HepG2 (cell line): ENCODE results near the gene CERS6. TPM values are rescaled to one million over a fixed set of nuclear protein-coding genes. Genes with fewer than 3 reads are reported as not detected.
A peak's percentile ranks its signal among the peaks of the same experiment; 100 is the strongest.

Experiments
- ATRX ChIP-seq: sonication (generic); formaldehyde crosslinking; IDR thresholded peaks from 2 replicates; pipeline ENCODE4 v1.4.0; 2020; ENCODE audit warnings: missing genetic modification reagents, borderline replicate concordance
- BRD4 ChIP-seq: sonication (generic); formaldehyde crosslinking; IDR thresholded peaks from 2 replicates; pipeline ENCODE4 v1.4.0; 2020; ENCODE audit warnings: missing genetic modification reagents
- CBX2 ChIP-seq, 2 experiments: fragments of 200-600 bp in 1 of 2; sonication (generic); formaldehyde crosslinking in 1 of 2; IDR thresholded peaks; 2 replicates each; pipeline versions ENCODE4 v1.7.0 to v1.8.1; 2018 to 2022; ENCODE audit warnings: low read depth in 2 of 2, low read length in 1 of 2, mild to moderate bottlenecking in 1 of 2, missing genetic modification reagents in 1 of 2
- CEBPB ChIP-seq: IDR thresholded peaks from 2 replicates; pipeline ENCODE4 v1.6.1; 2011; ENCODE audit warnings: low read depth, low read length, improper control_type of control experiment, borderline replicate concordance
- ETV5 ChIP-seq: IDR thresholded peaks from 2 replicates; pipeline ENCODE4 v1.6.1; 2018; ENCODE audit warnings: missing biosample characterization, missing genetic modification reagents, inconsistent platforms, borderline replicate concordance
- FOXK2 ChIP-seq: fragments of 450-650 bp; IDR thresholded peaks from 2 replicates; pipeline ENCODE4 v1.6.1; 2016
- JDP2 ChIP-seq: sonication (generic); formaldehyde crosslinking; IDR thresholded peaks from 2 replicates; pipeline ENCODE4 v1.8.1; 2022; ENCODE audit warnings: missing genetic modification reagents, borderline replicate concordance
- MATR3 ChIP-seq: sonication (generic); formaldehyde crosslinking; IDR thresholded peaks from 2 replicates; pipeline ENCODE4 v1.4.0; 2020; ENCODE audit warnings: missing genetic modification reagents
- MXD4 ChIP-seq: IDR thresholded peaks from 2 replicates; pipeline ENCODE4 v1.6.1; 2016; ENCODE audit warnings: mild to moderate bottlenecking, missing biosample characterization, missing genetic modification reagents
- NR2F1 ChIP-seq, 2 experiments: fragments of 450-650 bp in 1 of 2; formaldehyde crosslinking in 1 of 2; IDR thresholded peaks; 2 replicates each; pipeline versions ENCODE4 v1.5.0 to v1.6.1; 2016 to 2020; ENCODE audit warnings: mild to moderate bottlenecking in 1 of 2, missing compliant biosample characterization in 1 of 2, missing genetic modification reagents in 1 of 2, moderate library complexity in 1 of 2
- SCMH1 ChIP-seq: sonication (generic); formaldehyde crosslinking; IDR thresholded peaks from 2 replicates; pipeline ENCODE4 v1.9.0; 2021; ENCODE audit warnings: missing genetic modification reagents, mild to moderate bottlenecking, borderline replicate concordance
- SP5 ChIP-seq: IDR thresholded peaks from 2 replicates; pipeline ENCODE4 v1.6.1; 2016; ENCODE audit warnings: low read depth, borderline replicate concordance
- ZBTB1 ChIP-seq: sonication (generic); formaldehyde crosslinking; IDR thresholded peaks from 2 replicates; pipeline ENCODE4 v1.4.0; 2020; ENCODE audit warnings: missing genetic modification reagents, borderline replicate concordance
- ZBTB38 ChIP-seq: sonication (generic); formaldehyde crosslinking; IDR thresholded peaks from 2 replicates; pipeline ENCODE4 v1.5.1; 2020; ENCODE audit warnings: mild to moderate bottlenecking, missing genetic modification reagents
- ZNF484 ChIP-seq: sonication (generic); formaldehyde crosslinking; IDR thresholded peaks from 2 replicates; pipeline ENCODE4 v1.5.1; 2020; ENCODE audit warnings: mild to moderate bottlenecking, low read depth, missing genetic modification reagents, borderline replicate concordance
- ZNF530 ChIP-seq: sonication (generic); formaldehyde crosslinking; IDR thresholded peaks from 2 replicates; pipeline ENCODE4 v1.5.0; 2020; ENCODE audit warnings: low read depth, mild to moderate bottlenecking, missing genetic modification reagents
- ZNF569 ChIP-seq: sonication (generic); formaldehyde crosslinking; IDR thresholded peaks from 2 replicates; pipeline ENCODE4 v1.5.0; 2020; ENCODE audit warnings: mild to moderate bottlenecking, missing genetic modification reagents, moderate library complexity, borderline replicate concordance
- ZNF878 ChIP-seq: sonication (generic); formaldehyde crosslinking; IDR thresholded peaks from 2 replicates; pipeline ENCODE4 v1.8.1; 2023; ENCODE audit warnings: mild to moderate bottlenecking, missing genetic modification reagents, moderate library complexity
- ZNF891 ChIP-seq: sonication (generic); formaldehyde crosslinking; IDR thresholded peaks from 2 replicates; pipeline ENCODE4 v1.5.0; 2020; ENCODE audit warnings: mild to moderate bottlenecking, missing genetic modification reagents
- ZSCAN29 ChIP-seq: sonication (generic); formaldehyde crosslinking; conservative IDR thresholded peaks from 2 replicates; pipeline ENCODE4 v1.4.0; 2020; ENCODE audit warnings: mild to moderate bottlenecking, missing genetic modification reagents
- polyA plus RNA-seq, 8 experiments: library from polyadenylated mRNA; depleted of rRNA in 3 of 8; stranded (reverse) in 7 of 8; unstranded in 1 of 8; fragments of >200 nt; fragmentation: Illumina TruSeq in 4 of 8; extraction: Trizol in 4 of 8; gene quantifications; 2 replicates each; pipeline versions ENCODE4 v1.2.1 to v1.2.3, GENCODE V29; 2011 to 2016; ENCODE audit warnings: low read depth in 4 of 8, missing spikeins in 1 of 8, mixed read lengths in 1 of 8; ENCODE audit not compliant: insufficient read depth in 1 of 8
- total RNA-seq, 5 experiments: library from RNA; depleted of rRNA; stranded (reverse); fragments of >200 nt; fragmentation: Illumina TruSeq; extraction: Trizol; gene quantifications; 2 replicates each; pipeline ENCODE4 v1.2.3, GENCODE V29; 2016; ENCODE audit warnings: low read depth in 1 of 5
- TF ChIP-seq, protein P1 (sequence below): sonication (generic); formaldehyde crosslinking; IDR thresholded peaks from 2 replicates; pipeline ENCODE4 v1.5.0; 2020; ENCODE audit warnings: mild to moderate bottlenecking, missing genetic modification reagents
- TF ChIP-seq, protein P2 (sequence below): sonication (generic); formaldehyde crosslinking; IDR thresholded peaks from 2 replicates; pipeline ENCODE4 v1.8.0; 2022; ENCODE audit warnings: low read depth, missing genetic modification reagents
- TF ChIP-seq, protein P3 (sequence below): sonication (generic); formaldehyde crosslinking; conservative IDR thresholded peaks from 2 replicates; pipeline ENCODE4 v1.4.0; 2020; ENCODE audit warnings: mild to moderate bottlenecking, missing genetic modification reagents, moderate library complexity

The CERS6 gene
- total and polyA plus RNA-seq, 2 of the 13 experiments (the other 11 are each of a cell fraction or from before 2014, with no cell fraction given) = 10.1 to 20.3 TPM

DNA sequence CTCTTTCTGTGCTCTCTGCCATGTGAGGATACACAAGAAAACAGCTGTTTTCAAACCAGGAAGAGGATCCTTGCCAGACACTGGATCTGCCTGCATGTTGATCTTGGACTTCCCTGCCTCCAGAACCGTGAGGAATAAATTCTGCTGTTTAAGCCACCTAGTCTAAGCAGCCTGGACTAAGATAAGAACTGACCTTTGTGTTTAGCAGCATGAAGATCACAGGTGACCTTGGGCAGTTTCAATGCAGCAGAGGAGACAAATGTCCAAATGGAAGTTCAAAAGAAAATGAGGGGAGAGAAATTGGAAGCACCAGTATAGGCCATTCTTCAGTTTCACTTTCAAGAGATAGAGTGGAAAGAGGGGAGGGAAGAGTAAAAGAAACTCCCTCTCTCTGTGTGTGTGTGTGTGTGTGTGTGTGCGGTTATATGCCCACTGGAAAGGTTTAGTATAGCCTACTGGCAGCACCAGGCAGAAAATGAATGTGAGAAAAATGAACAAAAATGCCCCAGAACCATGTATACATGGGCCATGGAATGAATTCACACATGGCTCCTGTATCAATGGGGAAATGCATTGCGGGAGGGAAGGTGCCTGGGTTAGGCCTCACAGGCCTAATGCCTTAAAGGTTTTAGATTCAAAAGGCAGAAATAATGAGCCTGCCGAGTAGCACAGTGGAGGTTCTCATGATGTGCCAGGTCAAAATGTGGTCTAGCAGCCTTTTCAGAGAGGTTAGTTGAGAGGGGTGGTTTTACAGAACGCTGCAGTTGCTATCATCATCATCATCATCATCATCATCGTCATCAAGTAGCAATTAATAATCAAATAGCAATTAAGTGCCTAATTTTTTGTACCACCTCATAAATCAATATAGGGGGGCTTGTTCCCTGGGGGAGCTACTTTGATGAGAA lies 1.1 kb upstream of the CERS6 start (continued):
- TF ChIP-seq SCMH1 (no peak), ZBTB38 (no peak), SP5 (CRISPR knock-in tag) (no peak), ZNF484 (CRISPR knock-in tag) (no peak), ZSCAN29 (no peak), JDP2 (no peak), CBX2 (IDR thresholded peaks at IDR 0.05; ENCODE audit: low read depth, low read length) (no peak), CBX2 (CRISPR knock-in tag; IDR thresholded peaks at IDR 0.05; ENCODE audit: low read depth) (no peak), NR2F1 (CRISPR knock-in tag; IDR thresholded peaks at IDR 0.05) (no peak), ATRX (CRISPR knock-in tag) (no peak), FOXK2 (no peak), ZNF891 (CRISPR knock-in tag) (no peak), MXD4 (CRISPR knock-in tag) (no peak), ZBTB1 (CRISPR knock-in tag) (no peak), ETV5 (CRISPR knock-in tag) (no peak), ZNF878 (CRISPR knock-in tag) (0 out of 2 replicates have a peak, but pooled peaks have one; percentile 26), BRD4 (CRISPR knock-in tag) (no peak), ZNF569 (no peak), CEBPB (no peak), MATR3 (CRISPR knock-in tag) (no peak), ZNF530 (CRISPR knock-in tag) (no peak)
- TF ChIP-seq, protein P1, sequence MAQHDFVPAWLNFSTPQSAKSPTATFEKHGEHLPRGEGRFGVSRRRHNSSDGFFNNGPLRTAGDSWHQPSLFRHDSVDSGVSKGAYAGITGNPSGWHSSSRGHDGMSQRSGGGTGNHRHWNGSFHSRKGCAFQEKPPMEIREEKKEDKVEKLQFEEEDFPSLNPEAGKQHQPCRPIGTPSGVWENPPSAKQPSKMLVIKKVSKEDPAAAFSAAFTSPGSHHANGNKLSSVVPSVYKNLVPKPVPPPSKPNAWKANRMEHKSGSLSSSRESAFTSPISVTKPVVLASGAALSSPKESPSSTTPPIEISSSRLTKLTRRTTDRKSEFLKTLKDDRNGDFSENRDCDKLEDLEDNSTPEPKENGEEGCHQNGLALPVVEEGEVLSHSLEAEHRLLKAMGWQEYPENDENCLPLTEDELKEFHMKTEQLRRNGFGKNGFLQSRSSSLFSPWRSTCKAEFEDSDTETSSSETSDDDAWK = no peak
- TF ChIP-seq, protein P2, sequence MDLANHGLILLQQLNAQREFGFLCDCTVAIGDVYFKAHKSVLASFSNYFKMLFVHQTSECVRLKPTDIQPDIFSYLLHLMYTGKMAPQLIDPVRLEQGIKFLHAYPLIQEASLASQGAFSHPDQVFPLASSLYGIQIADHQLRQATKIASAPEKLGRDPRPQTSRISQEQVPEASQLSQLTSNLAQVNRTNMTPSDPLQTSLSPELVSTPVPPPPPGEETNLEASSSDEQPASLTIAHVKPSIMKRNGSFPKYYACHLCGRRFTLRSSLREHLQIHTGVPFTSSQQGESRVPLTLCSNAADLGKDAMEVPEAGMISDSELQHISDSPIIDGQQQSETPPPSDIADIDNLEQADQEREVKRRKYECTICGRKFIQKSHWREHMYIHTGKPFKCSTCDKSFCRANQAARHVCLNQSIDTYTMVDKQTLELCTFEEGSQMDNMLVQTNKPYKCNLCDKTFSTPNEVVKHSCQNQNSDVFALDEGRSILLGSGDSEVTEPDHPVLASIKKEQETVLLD (CRISPR knock-in tag) = no peak
- TF ChIP-seq, protein P3, sequence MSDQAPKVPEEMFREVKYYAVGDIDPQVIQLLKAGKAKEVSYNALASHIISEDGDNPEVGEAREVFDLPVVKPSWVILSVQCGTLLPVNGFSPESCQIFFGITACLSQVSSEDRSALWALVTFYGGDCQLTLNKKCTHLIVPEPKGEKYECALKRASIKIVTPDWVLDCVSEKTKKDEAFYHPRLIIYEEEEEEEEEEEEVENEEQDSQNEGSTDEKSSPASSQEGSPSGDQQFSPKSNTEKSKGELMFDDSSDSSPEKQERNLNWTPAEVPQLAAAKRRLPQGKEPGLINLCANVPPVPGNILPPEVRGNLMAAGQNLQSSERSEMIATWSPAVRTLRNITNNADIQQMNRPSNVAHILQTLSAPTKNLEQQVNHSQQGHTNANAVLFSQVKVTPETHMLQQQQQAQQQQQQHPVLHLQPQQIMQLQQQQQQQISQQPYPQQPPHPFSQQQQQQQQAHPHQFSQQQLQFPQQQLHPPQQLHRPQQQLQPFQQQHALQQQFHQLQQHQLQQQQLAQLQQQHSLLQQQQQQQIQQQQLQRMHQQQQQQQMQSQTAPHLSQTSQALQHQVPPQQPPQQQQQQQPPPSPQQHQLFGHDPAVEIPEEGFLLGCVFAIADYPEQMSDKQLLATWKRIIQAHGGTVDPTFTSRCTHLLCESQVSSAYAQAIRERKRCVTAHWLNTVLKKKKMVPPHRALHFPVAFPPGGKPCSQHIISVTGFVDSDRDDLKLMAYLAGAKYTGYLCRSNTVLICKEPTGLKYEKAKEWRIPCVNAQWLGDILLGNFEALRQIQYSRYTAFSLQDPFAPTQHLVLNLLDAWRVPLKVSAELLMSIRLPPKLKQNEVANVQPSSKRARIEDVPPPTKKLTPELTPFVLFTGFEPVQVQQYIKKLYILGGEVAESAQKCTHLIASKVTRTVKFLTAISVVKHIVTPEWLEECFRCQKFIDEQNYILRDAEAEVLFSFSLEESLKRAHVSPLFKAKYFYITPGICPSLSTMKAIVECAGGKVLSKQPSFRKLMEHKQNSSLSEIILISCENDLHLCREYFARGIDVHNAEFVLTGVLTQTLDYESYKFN = peak; percentile 49; the same call in 1 of the 2 replicates
